ENCODE measurements around the gene LARGE1. TPM values are rescaled to one million over a fixed set of nuclear protein-coding genes. Genes with fewer than 3 reads are reported as not detected.

LARGE1 gene
- total and polyA plus RNA-seq, 2 of the 13 experiments (the other 11 are each of a cell fraction or from before 2014, with no cell fraction given): 8.4 to 11.0 TPM

DNA sequence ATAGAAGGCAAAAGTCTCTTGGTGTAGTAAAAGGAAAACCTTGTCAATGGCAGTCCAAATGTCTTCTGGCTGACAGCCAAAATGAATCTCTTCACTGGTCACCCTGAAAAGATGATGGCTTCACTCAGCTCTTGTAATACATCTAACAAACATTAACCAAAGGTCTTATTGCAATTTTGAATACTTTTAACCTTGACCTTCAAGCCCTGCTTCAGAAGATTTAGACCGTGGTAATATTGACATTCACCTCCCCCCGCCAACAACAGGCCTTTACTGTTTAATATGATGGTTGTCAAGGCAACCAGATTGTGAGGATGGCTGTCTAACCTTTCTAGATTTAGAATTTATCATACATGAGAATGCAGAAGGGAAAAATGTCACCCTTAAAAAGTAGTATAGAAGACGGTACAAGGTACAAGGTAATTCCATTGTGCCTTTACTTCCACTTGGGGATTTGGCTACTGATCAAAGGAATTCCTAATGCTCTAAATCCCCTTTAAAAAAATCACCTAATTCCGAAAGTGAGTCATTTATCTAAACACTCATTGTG lies 342.3 kb downstream of the LARGE1 start (continued):
- TF ChIP-seq, protein P1, sequence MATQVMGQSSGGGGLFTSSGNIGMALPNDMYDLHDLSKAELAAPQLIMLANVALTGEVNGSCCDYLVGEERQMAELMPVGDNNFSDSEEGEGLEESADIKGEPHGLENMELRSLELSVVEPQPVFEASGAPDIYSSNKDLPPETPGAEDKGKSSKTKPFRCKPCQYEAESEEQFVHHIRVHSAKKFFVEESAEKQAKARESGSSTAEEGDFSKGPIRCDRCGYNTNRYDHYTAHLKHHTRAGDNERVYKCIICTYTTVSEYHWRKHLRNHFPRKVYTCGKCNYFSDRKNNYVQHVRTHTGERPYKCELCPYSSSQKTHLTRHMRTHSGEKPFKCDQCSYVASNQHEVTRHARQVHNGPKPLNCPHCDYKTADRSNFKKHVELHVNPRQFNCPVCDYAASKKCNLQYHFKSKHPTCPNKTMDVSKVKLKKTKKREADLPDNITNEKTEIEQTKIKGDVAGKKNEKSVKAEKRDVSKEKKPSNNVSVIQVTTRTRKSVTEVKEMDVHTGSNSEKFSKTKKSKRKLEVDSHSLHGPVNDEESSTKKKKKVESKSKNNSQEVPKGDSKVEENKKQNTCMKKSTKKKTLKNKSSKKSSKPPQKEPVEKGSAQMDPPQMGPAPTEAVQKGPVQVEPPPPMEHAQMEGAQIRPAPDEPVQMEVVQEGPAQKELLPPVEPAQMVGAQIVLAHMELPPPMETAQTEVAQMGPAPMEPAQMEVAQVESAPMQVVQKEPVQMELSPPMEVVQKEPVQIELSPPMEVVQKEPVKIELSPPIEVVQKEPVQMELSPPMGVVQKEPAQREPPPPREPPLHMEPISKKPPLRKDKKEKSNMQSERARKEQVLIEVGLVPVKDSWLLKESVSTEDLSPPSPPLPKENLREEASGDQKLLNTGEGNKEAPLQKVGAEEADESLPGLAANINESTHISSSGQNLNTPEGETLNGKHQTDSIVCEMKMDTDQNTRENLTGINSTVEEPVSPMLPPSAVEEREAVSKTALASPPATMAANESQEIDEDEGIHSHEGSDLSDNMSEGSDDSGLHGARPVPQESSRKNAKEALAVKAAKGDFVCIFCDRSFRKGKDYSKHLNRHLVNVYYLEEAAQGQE (IDR thresholded peaks at IDR 0.05; ENCODE audit: borderline replicate concordance in 1 of 2, low read depth in 1 of 2, low read length in 2 of 2): peak in 1 of 2 experiments; percentile 76; a peak in 2 of 4 replicates
- TF ChIP-seq TCF7 (IDR thresholded peaks at IDR 0.05; ENCODE audit: low read depth) (peak; percentile 95), SKI (IDR thresholded peaks at IDR 0.05; ENCODE audit: partially characterized antibody) (peak; percentile 88), TEAD3 (CRISPR knock-in tag; optimal IDR thresholded peaks at IDR 0.05; ENCODE audit: borderline replicate concordance) (peak; percentile 76), FOXA3 (CRISPR knock-in tag; IDR thresholded peaks at IDR 0.05) (peak; percentile 95), SAP130 (CRISPR knock-in tag; IDR thresholded peaks at IDR 0.05; ENCODE audit: low read depth) (peak; percentile 82), SP140L (CRISPR knock-in tag; IDR thresholded peaks at IDR 0.05; ENCODE audit: borderline replicate concordance) (0 out of 2 replicates have a peak, but pooled peaks have one; percentile 26), GFI1 (CRISPR knock-in tag; IDR thresholded peaks at IDR 0.05; ENCODE audit: borderline replicate concordance) (peak; percentile 93), ERF (CRISPR knock-in tag; IDR thresholded peaks at IDR 0.05) (peak; percentile 69), RFX5 (IDR thresholded peaks at IDR 0.05; ENCODE audit: low read depth, low read length) (no peak), MBD4 (IDR thresholded peaks at IDR 0.05; ENCODE audit: borderline replicate concordance, low read length) (peak; percentile 80; the same call in 1 of the 2 replicates), REPIN1 (CRISPR knock-in tag; IDR thresholded peaks at IDR 0.05; ENCODE audit: borderline replicate concordance, low read depth) (peak; percentile 69; the same call in 1 of the 2 replicates), HOXA5 (CRISPR knock-in tag; IDR thresholded peaks at IDR 0.05) (peak; percentile 65; the same call in 1 of the 2 replicates), PCBP1 (IDR thresholded peaks at IDR 0.05; ENCODE audit: borderline replicate concordance, low read depth, low read length) (no peak), TCF7L2 (IDR thresholded peaks at IDR 0.05; ENCODE audit: low read depth, low read length) (peak; percentile 88), ZNF331 (CRISPR knock-in tag; IDR thresholded peaks at IDR 0.05) (peak; percentile 36; the same call in 1 of the 2 replicates), FOSL2 (CRISPR knock-in tag; IDR thresholded peaks at IDR 0.05) (peak; percentile 78), BORCS8-MEF2B (CRISPR knock-in tag; IDR thresholded peaks at IDR 0.05) (no peak)
- TF ChIP-seq, protein P2, sequence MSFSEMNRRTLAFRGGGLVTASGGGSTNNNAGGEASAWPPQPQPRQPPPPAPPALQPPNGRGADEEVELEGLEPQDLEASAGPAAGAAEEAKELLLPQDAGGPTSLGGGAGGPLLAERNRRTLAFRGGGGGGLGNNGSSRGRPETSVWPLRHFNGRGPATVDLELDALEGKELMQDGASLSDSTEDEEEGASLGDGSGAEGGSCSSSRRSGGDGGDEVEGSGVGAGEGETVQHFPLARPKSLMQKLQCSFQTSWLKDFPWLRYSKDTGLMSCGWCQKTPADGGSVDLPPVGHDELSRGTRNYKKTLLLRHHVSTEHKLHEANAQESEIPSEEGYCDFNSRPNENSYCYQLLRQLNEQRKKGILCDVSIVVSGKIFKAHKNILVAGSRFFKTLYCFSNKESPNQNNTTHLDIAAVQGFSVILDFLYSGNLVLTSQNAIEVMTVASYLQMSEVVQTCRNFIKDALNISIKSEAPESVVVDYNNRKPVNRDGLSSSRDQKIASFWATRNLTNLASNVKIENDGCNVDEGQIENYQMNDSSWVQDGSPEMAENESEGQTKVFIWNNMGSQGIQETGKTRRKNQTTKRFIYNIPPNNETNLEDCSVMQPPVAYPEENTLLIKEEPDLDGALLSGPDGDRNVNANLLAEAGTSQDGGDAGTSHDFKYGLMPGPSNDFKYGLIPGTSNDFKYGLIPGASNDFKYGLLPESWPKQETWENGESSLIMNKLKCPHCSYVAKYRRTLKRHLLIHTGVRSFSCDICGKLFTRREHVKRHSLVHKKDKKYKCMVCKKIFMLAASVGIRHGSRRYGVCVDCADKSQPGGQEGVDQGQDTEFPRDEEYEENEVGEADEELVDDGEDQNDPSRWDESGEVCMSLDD (CRISPR knock-in tag; IDR thresholded peaks at IDR 0.05; ENCODE audit: borderline replicate concordance): no peak
- TF ChIP-seq, protein P3, sequence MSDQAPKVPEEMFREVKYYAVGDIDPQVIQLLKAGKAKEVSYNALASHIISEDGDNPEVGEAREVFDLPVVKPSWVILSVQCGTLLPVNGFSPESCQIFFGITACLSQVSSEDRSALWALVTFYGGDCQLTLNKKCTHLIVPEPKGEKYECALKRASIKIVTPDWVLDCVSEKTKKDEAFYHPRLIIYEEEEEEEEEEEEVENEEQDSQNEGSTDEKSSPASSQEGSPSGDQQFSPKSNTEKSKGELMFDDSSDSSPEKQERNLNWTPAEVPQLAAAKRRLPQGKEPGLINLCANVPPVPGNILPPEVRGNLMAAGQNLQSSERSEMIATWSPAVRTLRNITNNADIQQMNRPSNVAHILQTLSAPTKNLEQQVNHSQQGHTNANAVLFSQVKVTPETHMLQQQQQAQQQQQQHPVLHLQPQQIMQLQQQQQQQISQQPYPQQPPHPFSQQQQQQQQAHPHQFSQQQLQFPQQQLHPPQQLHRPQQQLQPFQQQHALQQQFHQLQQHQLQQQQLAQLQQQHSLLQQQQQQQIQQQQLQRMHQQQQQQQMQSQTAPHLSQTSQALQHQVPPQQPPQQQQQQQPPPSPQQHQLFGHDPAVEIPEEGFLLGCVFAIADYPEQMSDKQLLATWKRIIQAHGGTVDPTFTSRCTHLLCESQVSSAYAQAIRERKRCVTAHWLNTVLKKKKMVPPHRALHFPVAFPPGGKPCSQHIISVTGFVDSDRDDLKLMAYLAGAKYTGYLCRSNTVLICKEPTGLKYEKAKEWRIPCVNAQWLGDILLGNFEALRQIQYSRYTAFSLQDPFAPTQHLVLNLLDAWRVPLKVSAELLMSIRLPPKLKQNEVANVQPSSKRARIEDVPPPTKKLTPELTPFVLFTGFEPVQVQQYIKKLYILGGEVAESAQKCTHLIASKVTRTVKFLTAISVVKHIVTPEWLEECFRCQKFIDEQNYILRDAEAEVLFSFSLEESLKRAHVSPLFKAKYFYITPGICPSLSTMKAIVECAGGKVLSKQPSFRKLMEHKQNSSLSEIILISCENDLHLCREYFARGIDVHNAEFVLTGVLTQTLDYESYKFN (CRISPR knock-in tag; conservative IDR thresholded peaks at IDR 0.05): peak; percentile 95
